Activated CD8-positive, alpha-beta memory T cell treated with anti-CD3 and anti-CD28 coated beads for 1 hour (primary cell): ENCODE measurements around the gene TMEM212.
"Not testable (repeated sequence)": the region's sequence is repeated elsewhere in the genome, so short reads cannot be mapped to it uniquely, and the experiment has no call there.

Experiments used
- DNase-seq, 2 donors: peaks; one replicate each; pipeline ENCODE4 v3.0.0-alpha.2; 2020; ENCODE audit warnings: low read depth in 1 of 2; ENCODE audit errors: extremely low read depth in 1 of 2

Gene TMEM212

GRCh38 chr3:171812811-171813210 is 30.3 kb upstream of the TMEM212 start:
- DNase-seq = no peak

GRCh38 chr3:171813278-171813896 is 29.8 kb upstream of the TMEM212 start:
- DNase-seq = no peak

- no peak for DNase-seq
Measured at GRCh38 chr3:171813897-171814460, 29.2 kb upstream of the TMEM212 start.

- not testable (repeated sequence) for DNase-seq
Measured at GRCh38 chr3:171814662-171815061, 28.5 kb upstream of the TMEM212 start.

GRCh38 chr3:171815973-171816595 is 27.1 kb upstream of the TMEM212 start:
- DNase-seq = no peak

GRCh38 chr3:171817074-171817800 is 25.9 kb upstream of the TMEM212 start:
- no peak for DNase-seq

GRCh38 chr3:171821044-171821443 is 22.1 kb upstream of the TMEM212 start:
- no peak for DNase-seq

GRCh38 chr3:171821778-171822358 is 21.3 kb upstream of the TMEM212 start:
- DNase-seq = no peak

GRCh38 chr3:171822431-171823106 is 20.6 kb upstream of the TMEM212 start:
- no peak for DNase-seq

GRCh38 chr3:171824116-171824515 is 19.0 kb upstream of the TMEM212 start:
- DNase-seq = no peak

- no peak for DNase-seq
Measured at GRCh38 chr3:171824824-171825221, 18.3 kb upstream of the TMEM212 start.

GRCh38 chr3:171825222-171825828 is 17.8 kb upstream of the TMEM212 start:
- DNase-seq = no peak

- no peak for DNase-seq
Measured at GRCh38 chr3:171827385-171827784, 15.8 kb upstream of the TMEM212 start.

- DNase-seq = no peak
Measured at GRCh38 chr3:171827836-171828458, 15.2 kb upstream of the TMEM212 start.

GRCh38 chr3:171828902-171829770 is 14.0 kb upstream of the TMEM212 start:
- DNase-seq = no peak

- no peak for DNase-seq
Measured at GRCh38 chr3:171829841-171830517, 13.2 kb upstream of the TMEM212 start.

GRCh38 chr3:171830518-171830875 is 12.7 kb upstream of the TMEM212 start:
- DNase-seq = no peak

GRCh38 chr3:171831936-171832335 is 11.2 kb upstream of the TMEM212 start:
- no peak for DNase-seq

- DNase-seq = no peak
Measured at GRCh38 chr3:171832989-171833388, 10.2 kb upstream of the TMEM212 start.
